HG03280 (cell line): ENCODE results near the gene ARHGEF17.

Source experiments
- ATAC-seq: cut with Tn5 transposase; IDR thresholded peaks from one replicate; pipeline ENCODE4 v1.9.1; 2021; ENCODE audit warnings: mild to moderate bottlenecking, moderate library complexity; ENCODE audit not compliant: unreplicated experiment

The ARHGEF17 gene

DNA sequence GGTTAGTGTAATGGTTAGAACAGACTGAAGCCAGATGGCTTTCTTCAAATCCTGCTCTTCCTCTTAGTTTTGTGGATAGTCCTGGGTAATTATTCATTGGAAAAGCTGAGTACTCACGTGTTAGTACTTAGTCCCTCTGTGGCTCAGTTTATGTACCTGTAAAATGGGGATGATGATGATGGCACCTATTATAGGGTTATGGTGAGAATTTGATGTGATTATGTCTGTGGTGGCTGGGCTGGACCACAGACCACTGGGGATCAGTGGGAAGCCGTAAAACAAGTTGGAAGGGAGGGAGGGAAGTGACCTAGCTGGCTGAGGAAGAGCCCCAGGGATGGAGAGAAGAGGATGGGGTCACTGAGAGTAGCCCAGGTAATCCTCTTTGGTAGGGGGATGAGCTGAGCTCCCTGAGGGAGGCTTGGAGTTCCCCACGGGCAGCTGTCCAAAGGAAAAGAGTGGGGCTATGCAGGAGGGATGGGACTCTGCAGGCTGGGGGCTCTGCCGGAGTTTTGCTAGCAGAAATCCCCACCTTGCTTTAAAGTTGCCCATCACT is 19.8 kb downstream of the ARHGEF17 start:
- no peak for ATAC-seq

- ATAC-seq = no peak
Observed at GRCh38 chr11:73330569-73331093, 22.6 kb downstream of the ARHGEF17 start.

DNA sequence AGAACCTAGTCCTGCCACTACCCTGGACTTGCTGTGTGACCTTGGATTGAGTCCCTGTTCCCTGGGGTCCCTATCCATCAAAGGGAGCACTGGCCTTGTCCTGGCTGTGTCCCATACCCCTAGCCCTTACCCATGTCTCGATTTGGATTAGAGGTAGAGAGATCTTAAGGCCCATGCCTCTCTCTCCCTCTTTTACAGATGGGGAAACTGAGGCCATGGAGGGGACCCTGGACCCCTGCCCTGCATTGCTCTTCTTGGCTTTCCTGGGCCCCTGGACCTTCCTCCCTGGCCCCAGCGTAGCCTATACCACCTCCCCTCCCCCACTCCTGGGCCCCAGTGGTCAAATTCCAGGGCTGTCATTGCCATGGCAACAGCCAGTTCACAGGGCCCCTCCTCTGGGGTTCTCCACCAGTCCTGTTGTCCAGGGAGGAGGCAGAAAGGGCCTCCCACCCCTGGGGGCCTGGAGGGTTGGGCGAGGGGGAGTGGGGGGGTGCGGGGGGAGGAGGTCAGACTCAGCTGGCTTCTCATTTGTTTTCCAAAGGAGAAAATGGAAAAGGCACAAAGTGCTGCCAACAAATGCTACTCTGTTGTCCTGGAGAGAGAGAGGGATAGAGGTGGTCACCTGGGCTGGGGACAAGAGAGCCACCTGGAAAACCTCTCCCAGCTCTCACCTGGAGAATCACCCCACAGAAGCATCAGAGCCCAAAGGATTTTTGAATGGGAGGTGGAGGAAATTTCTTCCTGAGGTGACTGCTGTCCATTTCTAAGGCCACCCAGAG is 23.3 kb downstream of the ARHGEF17 start:
- no peak for ATAC-seq

- ATAC-seq = no peak
Observed at GRCh38 chr11:73333173-73333572, 25.1 kb downstream of the ARHGEF17 start.

DNA sequence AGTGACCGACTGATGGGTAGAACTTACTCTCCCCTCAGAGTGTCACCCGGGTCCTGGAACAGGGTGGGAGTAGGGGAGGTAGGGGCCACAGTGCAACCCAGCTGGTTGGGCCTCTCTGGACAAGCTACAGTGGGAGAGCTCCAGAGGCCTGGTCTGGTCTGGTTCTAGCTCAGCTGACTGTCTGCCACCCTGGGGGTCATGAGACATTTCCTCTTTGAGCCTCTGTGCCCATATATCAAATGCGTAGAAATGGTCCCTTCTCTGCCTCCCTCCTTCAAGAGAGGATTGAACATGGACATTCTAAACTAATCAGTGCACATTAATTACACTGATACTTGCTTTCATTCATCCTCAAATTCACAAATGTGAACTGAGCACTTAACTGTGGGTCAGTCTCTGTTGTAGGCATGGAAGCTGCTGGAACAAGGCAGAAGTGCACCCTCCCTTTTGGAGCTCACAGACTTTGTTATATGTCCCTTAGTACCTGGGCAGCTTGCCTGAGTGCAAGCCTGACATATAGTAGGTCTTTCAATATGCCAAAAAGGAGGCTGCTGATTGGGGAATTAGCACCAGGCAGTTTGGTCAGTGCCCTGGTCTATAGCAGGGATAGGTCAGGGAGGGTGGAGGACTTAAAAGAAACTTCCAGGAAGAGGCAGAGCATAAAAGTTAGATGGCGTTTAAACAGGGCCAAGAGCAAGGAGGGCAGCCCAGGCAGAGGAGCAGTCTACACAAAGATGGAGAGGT is 25.7 kb downstream of the ARHGEF17 start:
- ATAC-seq = no peak

GRCh38 chr11:73334384-73335203 is 26.5 kb downstream of the ARHGEF17 start:
- ATAC-seq = no peak

DNA sequence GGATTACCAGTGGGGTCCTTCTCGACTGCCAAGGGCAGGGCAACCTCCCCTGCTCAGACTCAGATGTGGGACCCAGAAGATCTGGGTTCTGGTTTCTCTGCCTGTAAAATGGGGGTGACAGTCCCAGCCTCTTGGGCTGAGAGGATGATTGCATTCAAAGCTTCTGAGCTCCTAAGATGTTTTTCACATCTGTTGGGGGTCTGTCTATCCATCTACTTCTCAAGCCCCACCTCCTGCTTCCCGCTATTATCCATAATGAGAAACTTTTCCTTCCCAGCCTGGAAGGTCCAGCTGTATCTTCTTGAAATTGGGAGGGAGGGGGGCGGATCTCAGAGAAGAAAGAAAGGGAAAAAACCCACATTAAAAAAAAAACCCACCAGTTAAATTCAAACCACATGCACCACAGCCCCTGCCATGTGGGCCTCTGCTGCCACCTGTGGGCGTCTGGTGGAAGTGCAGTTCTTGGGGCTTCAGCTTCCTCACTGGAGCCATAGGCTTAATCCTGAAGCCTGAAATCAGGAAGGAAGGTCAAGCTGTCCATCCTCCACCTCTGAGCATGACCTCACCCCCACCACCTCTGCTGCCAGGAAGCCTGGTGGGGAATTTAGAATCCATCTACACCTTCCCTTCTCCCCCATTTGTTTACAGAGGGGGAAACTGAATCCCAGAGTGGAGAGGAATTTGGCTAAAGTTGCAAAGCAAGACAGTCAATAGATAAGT is 27.3 kb downstream of the ARHGEF17 start:
- ATAC-seq = no peak

DNA sequence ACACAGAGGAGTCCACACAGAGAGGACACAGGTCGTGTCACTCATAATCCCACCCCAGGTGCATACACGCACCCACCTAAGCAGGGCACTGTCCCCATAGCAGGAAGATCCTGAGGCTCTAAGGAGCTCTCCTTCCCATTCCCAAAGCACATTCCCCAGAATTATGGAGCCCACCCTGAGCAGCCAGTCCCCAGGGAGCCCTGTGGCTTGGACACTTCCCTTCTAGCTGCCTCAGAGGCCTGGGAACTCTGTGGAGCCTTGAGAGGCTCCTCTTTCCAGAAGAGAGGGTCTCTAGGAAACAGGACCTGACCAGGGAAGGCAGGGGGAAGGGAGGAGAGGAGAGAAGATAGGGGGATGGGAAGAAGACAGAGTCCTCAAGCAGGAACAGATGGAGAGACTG is 29.8 kb downstream of the ARHGEF17 start:
- no peak for ATAC-seq

DNA sequence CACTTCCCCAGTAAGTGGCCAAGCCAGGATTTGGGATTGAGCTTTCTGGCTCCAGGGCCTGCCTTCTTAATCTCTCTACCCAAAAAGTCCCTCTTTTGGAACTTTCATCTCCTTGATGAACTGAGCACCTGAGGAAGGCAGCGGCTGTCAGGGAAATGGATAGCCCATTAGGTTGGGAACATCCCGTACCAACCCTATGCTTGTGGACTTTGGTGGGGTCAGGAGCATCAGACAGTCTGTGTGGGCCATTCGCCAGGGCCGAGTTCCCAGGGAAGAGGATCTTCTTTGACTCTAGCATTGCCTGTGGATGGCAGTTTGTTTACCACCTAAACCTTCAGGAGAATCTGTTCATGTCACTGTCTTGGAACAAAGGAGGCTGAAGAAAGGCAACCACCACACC is 30.2 kb downstream of the ARHGEF17 start:
- no peak for ATAC-seq

GRCh38 chr11:73340164-73340563 is 32.1 kb downstream of the ARHGEF17 start:
- no peak for ATAC-seq

- no peak for ATAC-seq
Observed at GRCh38 chr11:73342633-73343032, 34.6 kb downstream of the ARHGEF17 start.

DNA sequence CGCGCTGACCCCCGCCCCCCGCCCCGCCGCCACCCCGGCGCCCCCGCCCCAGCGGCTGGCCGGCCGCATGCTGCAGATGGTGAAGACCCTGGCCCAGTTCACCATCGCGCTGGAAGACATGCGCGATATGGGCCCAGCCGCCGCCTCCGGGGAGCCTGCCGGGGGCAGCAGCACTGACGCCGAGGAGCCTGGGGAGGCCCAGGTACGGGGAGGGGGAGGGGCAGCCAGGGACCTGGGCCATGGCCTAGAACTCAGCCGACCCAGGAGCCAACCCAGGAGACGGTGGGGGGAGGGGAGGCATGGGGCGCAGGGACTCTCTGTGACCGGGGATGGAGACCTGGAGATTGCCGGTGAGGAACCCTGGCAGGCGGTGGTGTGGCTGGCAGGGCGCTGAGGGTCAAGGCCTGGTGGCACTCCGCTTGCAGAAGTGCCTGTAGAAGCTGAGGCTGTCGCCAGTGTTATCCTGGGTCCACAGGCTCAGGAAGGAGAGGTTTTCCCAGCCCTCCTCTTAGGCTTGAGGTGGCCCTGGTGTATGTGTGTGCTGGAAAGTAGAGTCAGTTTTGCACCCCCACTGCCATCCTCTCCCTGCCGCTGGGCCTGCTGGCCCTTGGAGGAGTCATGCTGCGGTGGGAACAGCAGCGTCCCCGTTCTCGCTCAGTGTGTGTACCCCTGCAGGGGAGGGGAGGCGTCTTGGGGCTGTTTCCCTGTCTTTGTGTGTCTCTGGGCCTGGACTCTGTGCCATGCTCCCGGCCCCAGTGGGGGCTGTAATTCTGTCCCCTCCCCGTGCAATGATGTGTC is 35.2 kb downstream of the ARHGEF17 start:
- ATAC-seq = no peak

GRCh38 chr11:73344191-73344607 is 36.1 kb downstream of the ARHGEF17 start:
- ATAC-seq = no peak

DNA sequence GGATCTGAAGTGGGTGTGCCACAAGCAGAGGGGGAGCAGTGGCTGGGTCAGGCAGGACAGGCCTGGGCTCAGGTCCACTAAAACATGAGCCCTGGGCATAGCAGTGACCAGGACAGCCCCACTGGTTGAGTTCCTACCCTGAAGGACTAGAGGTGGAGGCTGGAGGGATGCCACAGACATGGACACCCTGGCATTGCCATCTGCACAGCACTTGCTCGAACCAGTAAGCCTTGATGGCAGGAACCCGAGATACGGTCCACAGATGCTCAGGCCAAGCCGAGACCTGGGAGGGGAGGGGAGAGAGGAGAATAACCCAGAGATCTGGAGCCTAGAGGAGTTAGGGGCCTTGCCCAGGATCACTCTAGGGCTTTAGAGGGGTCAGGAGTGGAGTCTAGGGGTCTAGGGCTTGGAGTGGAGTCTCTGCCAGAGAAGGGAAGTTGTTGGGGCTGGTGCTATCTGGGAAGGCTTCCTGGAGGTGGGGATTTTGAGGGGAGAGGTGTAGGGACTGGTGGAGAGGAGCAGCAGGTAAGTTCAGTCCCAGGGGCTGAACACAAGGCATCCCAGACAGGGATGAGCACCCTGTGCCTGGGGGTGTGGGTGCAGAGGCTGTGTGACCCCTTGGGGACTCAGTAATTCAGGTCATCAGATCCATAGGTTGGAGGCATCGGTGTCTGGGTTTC is 37.5 kb downstream of the ARHGEF17 start:
- ATAC-seq = no peak

DNA sequence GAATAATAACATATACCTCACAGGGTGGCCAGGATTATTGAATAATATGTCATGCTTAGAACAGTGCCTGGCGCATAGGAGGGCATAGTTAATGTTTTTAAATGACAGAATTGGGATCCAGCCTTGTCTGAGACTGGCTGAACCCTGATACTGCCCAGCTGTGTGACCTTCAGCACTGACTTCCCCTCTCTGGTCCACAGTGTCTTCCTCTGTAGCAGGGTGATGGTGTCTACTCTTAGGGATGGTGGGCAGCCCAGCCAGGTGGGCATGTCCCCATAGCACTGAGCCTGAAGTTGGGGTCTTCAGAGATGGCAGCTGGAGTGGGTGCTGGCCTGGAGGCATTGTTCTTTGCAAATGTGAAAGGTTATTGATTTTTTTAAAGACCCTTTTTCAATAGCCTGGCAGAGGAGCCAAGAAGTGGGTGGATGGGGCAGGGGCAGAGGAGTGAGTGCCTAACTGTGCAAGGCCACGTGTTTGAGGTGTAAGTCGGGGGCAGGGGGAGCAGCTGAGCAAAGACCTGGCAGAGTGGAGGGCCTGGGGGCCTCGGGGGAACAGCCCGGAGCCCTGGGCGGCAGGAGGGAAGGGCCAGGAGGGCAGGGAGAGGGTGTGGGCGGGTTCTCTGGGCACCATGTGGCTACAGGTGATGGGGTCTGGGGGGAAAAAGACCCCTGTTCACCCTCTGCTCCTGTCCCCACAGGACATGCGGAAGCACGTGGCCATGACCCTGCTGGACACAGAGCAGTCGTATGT is 38.3 kb downstream of the ARHGEF17 start:
- no peak for ATAC-seq

- no peak for ATAC-seq
Observed at GRCh38 chr11:73347067-73347466, 39.0 kb downstream of the ARHGEF17 start.

DNA sequence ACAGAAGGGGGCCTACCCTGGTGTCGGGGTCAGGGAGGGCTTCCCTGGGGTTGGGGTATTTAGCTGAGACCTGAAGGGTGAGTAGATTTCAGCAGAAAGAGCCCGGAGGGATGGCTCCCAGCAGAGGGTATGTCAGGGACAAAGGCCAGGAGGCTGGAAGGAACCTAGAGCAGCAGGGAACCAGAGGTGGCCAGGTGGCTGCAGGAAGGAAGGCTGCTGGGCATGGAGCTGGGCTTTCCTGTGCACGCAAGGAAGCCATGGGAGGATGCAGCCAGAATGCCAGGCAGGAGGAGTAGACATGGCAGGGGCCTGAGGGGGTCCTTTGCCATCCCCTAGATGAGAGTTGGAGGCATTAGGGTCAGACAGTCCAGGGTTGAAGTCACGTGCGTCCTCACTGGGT is 40.8 kb downstream of the ARHGEF17 start:
- ATAC-seq = no peak

GRCh38 chr11:73349633-73350032 is 41.6 kb downstream of the ARHGEF17 start:
- no peak for ATAC-seq
